Activated naive CD8-positive, alpha-beta T cell treated with anti-CD3 and anti-CD28 coated beads for 36 hours (primary cell): ENCODE data around the gene TRPC4AP. TPM values are rescaled to one million over a fixed set of nuclear protein-coding genes. Genes with fewer than 3 reads are reported as not detected.
"Not testable (repeated sequence)": the region's sequence is repeated elsewhere in the genome, so short reads cannot be mapped to it uniquely, and the experiment has no call there.

ENCODE experiments used
- DNase-seq: peaks from one replicate; pipeline ENCODE4 v3.0.0; 2021
- H3K27ac Mint-ChIP-seq: one replicate; pipeline ENCODE4 v1.8.0; 2022; ENCODE audit warnings: mild to moderate bottlenecking, moderate library complexity, mixed read lengths
- H3K27me3 Mint-ChIP-seq: one replicate; pipeline ENCODE4 v1.8.0; 2022; ENCODE audit warnings: mild to moderate bottlenecking, mixed read lengths
- H3K36me3 Mint-ChIP-seq: one replicate; pipeline ENCODE4 v1.8.0; 2021; ENCODE audit warnings: mild to moderate bottlenecking, mixed read lengths
- H3K4me1 Mint-ChIP-seq: one replicate; pipeline ENCODE4 v1.8.0; 2021; ENCODE audit warnings: mixed read lengths
- H3K4me3 Mint-ChIP-seq: one replicate; pipeline ENCODE4 v1.8.0; 2022; ENCODE audit warnings: mild to moderate bottlenecking, moderate library complexity, mixed read lengths
- H3K9me3 Mint-ChIP-seq: one replicate; pipeline ENCODE4 v1.8.0; 2022; ENCODE audit warnings: mixed read lengths
- total RNA-seq, 2 experiments: library from RNA; stranded (reverse); gene quantifications; one replicate each; pipeline ENCODE4 v1.2.3, GENCODE V29; 2021

The TRPC4AP gene
- total RNA-seq, 2 experiments from 2014 or later: 39.6 to 43.1 TPM

DNA sequence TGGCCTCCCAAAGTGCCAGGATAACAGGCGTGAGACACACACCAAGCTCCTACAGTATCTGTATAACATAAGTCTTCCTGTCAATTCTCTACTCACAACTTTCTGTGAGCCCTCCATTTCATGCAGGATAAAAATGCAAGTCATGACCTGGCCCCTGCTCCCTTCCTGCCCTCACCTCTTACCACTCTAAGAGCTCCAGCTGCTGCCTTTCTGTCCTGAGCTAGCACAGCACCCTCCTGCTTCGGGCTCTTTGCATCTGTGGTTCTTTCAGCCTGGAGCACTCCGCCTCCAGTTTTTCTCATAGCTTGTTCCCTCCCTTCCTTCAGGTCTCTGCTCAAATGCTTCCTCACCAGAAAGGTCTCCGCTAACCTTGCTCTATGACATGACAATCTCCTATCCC, 23.7 kb upstream of the TRPC4AP start:
- peaks cover 11% of the 10 kb centered on the region for H3K36me3 Mint-ChIP-seq
- DNase-seq: no peak

DNA sequence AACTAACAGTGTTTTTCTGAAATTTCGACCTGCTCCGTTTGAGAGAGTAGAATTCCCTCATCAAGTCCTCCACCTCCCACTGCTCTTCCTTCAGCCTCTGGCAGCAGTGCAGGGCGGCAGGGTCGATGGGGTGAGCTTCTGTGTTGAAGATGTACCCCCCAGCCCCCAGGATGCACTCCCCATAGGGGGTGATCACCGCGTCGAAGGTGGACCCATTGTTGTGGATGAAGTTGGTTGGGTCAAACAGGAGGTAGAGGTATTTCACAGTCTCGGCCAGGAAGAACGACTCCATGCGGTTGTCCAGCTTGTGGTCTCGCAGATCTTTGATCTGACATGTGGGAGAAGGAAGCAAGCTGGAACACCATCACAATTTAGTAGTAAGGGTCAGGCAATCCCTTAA, 23.0 kb upstream of the TRPC4AP start:
- Mint-ChIP-seq H3K27ac (peak overlapping the region; percentile 36), H3K4me1 (no peaks in the 10 kb centered on the region), H3K9me3 (no peaks in the 10 kb centered on the region), H3K36me3 (peaks cover 14% of the 10 kb centered on the region), H3K4me3 (no peak overlapping the region), H3K27me3 (no peaks in the 10 kb centered on the region)
- no peak for DNase-seq

More for the DNA sequence above, 23.7 kb upstream of the TRPC4AP start:
- H3K27ac Mint-ChIP-seq: peak overlapping the region; percentile 36
- no peaks in the 10 kb centered on the region for H3K27me3 Mint-ChIP-seq
- no peak overlapping the region for H3K4me3 Mint-ChIP-seq
- H3K9me3 Mint-ChIP-seq: no peaks in the 10 kb centered on the region
- H3K4me1 Mint-ChIP-seq: no peaks in the 10 kb centered on the region

GRCh38 chr20:35112276-35112675, 19.7 kb upstream of the TRPC4AP start:
- not testable (repeated sequence) for DNase-seq, H3K4me1 Mint-ChIP-seq, H3K27me3 Mint-ChIP-seq, H3K36me3 Mint-ChIP-seq, H3K27ac Mint-ChIP-seq, H3K4me3 Mint-ChIP-seq, H3K9me3 Mint-ChIP-seq

GRCh38 chr20:35111141-35111888, 18.7 kb upstream of the TRPC4AP start:
- peaks cover 9% of the 10 kb centered on the region for H3K36me3 Mint-ChIP-seq
- H3K4me3 Mint-ChIP-seq: no peak overlapping the region
- H3K27me3 Mint-ChIP-seq: no peaks in the 10 kb centered on the region
- no peaks in the 10 kb centered on the region for H3K9me3 Mint-ChIP-seq
- no peaks in the 10 kb centered on the region for H3K4me1 Mint-ChIP-seq
- peak overlapping the region; percentile 22 for H3K27ac Mint-ChIP-seq
- DNase-seq: no peak

- no peaks in the 10 kb centered on the region for H3K4me1 Mint-ChIP-seq
- no peaks in the 10 kb centered on the region for H3K9me3 Mint-ChIP-seq
- no peak for DNase-seq
- H3K36me3 Mint-ChIP-seq: peaks cover 9% of the 10 kb centered on the region
- no peak overlapping the region for H3K27ac Mint-ChIP-seq
- H3K27me3 Mint-ChIP-seq: no peaks in the 10 kb centered on the region
- H3K4me3 Mint-ChIP-seq: no peak overlapping the region
Observed at GRCh38 chr20:35108921-35109320, 16.3 kb upstream of the TRPC4AP start.

GRCh38 chr20:35106827-35107380, 14.3 kb upstream of the TRPC4AP start:
- H3K9me3 Mint-ChIP-seq: no peaks in the 10 kb centered on the region
- H3K4me1 Mint-ChIP-seq: no peaks in the 10 kb centered on the region
- peaks cover 6% of the 10 kb centered on the region for H3K36me3 Mint-ChIP-seq
- H3K4me3 Mint-ChIP-seq: no peak overlapping the region
- no peaks in the 10 kb centered on the region for H3K27me3 Mint-ChIP-seq
- no peak overlapping the region for H3K27ac Mint-ChIP-seq
- DNase-seq: no peak

- Mint-ChIP-seq H3K36me3 (no peaks in the 10 kb centered on the region), H3K27me3 (no peaks in the 10 kb centered on the region), H3K4me3 (no peak overlapping the region), H3K27ac (no peak overlapping the region), H3K9me3 (no peaks in the 10 kb centered on the region), H3K4me1 (no peaks in the 10 kb centered on the region)
- DNase-seq: no peak
Observed at GRCh38 chr20:35104685-35105295, 12.2 kb upstream of the TRPC4AP start.

DNA sequence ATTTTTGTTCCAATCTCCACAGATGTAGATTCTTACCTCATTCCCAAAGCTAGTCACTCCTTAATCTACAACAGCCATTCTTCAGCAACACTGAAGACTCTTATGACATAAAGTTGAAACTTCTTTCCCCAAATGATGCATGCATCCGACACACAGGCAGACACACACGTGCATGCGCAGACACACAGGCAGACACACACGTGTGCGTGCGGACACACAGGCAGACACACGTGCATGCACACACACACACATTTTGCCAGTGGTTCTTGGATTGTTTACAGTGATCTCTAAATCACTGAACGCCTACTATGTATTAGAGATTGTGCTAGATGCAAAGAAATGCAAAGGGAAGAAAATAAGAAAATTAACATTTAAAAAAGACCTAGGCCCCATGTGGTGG, 9.0 kb upstream of the TRPC4AP start:
- Mint-ChIP-seq H3K27ac (no peak overlapping the region), H3K9me3 (no peaks in the 10 kb centered on the region), H3K4me1 (no peaks in the 10 kb centered on the region), H3K27me3 (no peaks in the 10 kb centered on the region), H3K36me3 (no peaks in the 10 kb centered on the region), H3K4me3 (no peak overlapping the region)
- DNase-seq: no peak

DNA sequence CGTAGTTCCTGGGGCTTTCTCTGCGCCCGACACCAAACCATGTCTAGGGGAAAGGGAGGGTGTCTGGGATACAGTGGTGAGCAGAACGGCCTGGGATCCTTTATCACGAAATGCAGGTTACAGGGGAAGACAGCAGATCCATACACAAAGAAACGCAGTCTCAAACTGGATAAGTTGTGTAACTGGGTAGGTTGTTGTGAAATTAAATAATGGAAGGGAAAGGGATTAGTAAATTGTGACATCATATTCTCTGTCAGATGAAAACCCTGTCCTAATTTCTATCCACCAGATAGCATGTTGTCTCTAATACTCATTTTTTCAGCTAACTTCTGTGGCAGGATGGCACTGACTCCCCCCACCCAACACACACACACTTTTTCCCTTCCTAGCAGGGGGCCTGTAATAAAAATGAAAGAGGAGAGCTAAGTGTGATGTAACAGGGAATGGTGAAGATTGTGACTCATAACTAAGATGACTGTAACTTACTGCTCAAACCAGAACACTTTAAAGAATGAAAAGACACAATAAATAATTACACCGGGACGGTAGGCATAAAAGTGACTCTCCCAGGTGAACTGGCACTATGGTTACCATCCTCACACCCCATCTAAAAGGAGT, 769 bp upstream of the TRPC4AP start:
- peaks cover 12% of the 10 kb centered on the region for H3K36me3 Mint-ChIP-seq
- H3K4me3 Mint-ChIP-seq: peak overlapping the region; percentile 91
- peaks cover 34% of the 10 kb centered on the region for H3K4me1 Mint-ChIP-seq
- DNase-seq: peak; percentile 42
- H3K9me3 Mint-ChIP-seq: no peaks in the 10 kb centered on the region
- H3K27ac Mint-ChIP-seq: peak overlapping the region; percentile 98
- H3K27me3 Mint-ChIP-seq: no peaks in the 10 kb centered on the region

DNA sequence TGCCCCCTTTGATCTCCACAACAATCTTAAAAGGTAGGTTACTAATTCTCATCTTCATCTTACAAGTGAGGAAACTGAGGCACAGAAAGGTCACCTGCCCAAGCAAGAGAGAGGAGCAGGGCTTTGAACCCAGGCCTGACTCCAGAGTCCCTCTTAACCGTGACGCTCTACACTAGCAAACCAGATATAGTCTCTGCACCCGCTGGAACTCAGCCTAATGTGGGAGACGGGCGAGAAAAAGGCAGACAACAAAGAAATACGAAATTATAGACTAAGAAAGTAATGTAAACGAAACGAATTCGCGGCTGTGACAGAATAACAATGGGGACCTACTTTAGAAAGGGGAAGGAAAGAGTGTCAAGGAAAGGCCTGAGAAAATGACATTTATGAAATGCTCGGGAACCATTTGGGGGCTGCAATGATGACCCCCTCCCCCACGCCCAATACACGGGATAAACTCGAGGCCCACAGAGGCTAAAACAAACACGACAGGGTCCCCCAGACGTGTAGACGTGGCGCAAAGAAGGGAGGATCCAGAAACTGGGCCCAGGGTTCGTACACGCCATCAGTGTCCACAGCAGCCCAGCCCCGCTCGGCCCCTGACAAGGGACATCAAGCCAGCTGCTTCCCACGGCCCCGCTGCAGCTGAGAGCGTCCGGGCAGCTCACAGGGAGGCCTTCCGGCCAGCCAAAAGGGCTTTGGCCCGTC, 637 bp downstream of the TRPC4AP start:
- H3K9me3 Mint-ChIP-seq: no peaks in the 10 kb centered on the region
- H3K27me3 Mint-ChIP-seq: no peaks in the 10 kb centered on the region
- peaks cover 45% of the 10 kb centered on the region for H3K4me1 Mint-ChIP-seq
- peak overlapping the region; percentile 83 for H3K27ac Mint-ChIP-seq
- peaks cover 15% of the 10 kb centered on the region for H3K36me3 Mint-ChIP-seq
- H3K4me3 Mint-ChIP-seq: peak overlapping the region; percentile 91
- no peak for DNase-seq

DNA sequence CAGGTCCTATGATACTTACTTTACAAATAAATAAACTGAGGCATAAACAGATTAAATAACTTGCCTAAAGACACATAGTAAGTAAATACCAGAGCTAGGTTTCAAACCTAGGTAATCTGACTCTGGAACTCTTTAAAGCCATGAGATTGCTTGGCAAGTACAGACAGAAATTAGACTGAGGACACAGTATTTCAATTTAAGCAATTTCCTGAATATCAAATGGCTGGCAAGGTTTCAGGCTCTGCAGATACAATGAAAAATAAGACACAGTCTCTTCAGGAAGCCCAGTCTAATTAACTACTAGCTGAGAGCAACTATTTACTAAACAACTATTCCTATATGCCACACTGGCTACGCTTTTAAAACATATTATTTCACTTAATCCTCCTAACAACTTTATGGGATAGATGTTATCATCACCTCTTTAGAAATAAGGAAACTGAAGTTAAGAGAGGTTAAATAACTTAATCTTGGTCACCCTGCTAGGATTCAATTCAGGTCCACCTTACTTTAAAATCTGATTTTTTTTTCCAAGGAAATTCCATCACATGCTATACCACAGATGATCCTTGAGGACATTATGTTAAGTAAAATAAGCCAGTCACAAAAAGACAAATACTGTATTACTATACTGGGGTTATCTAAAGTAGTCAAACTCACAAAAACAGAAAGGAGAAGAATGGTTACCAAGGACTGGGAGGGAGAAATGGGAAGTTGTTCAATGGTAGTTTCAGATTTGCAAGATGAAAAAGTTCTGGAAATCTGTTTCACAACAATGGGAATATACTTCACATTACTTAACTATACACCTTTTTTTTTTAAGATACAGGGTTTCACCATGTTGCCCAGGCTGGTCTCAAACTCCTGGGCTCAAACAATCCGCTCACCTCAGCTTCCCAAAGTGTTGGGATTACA, 4.1 kb downstream of the TRPC4AP start:
- Mint-ChIP-seq H3K4me3 (no peak overlapping the region), H3K4me1 (peaks cover 51% of the 10 kb centered on the region), H3K9me3 (no peaks in the 10 kb centered on the region), H3K27ac (peak overlapping the region; percentile 15), H3K36me3 (peaks cover 22% of the 10 kb centered on the region), H3K27me3 (no peaks in the 10 kb centered on the region)
- DNase-seq: no peak

DNA sequence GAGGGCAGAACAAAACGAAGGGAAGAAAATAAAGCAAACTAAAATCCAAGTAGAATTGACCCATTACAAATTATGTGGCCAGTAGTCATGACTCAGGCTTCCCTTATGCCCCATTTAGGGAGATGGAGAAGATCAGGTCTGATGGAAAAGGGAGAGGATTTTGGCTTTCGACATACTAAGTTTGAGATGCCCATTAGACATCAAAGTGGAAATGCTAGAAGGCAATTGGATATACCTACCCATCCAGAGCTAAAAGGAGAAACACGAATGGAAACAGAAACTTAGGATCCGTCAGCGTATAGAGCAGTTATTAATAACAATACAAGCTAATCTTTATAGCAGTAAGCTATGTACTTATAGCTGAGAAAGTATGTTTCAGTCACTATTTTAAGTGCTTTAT, 4.8 kb downstream of the TRPC4AP start:
- Mint-ChIP-seq H3K9me3 (no peaks in the 10 kb centered on the region), H3K27me3 (no peaks in the 10 kb centered on the region), H3K36me3 (peaks cover 22% of the 10 kb centered on the region), H3K4me1 (peaks cover 48% of the 10 kb centered on the region), H3K27ac (no peak overlapping the region), H3K4me3 (no peak overlapping the region)
- DNase-seq: no peak

- Mint-ChIP-seq H3K4me3 (no peak overlapping the region), H3K36me3 (peaks cover 22% of the 10 kb centered on the region), H3K27me3 (no peaks in the 10 kb centered on the region), H3K9me3 (no peaks in the 10 kb centered on the region), H3K27ac (no peak overlapping the region), H3K4me1 (peaks cover 48% of the 10 kb centered on the region)
- no peak for DNase-seq
Observed at GRCh38 chr20:35087355-35087754, 5.3 kb downstream of the TRPC4AP start.
